ENCODE results near the gene C11orf91.

- TF ChIP-seq MAX (IDR thresholded peaks at IDR 0.05; ENCODE audit: low read depth, low read length) = no peak
- no peak for TF ChIP-seq POLR2A (IDR thresholded peaks at IDR 0.05; ENCODE audit: extremely low read depth, insufficient read length)
- TF ChIP-seq CTCF (IDR thresholded peaks at IDR 0.05; ENCODE audit: low read depth, low read length) = no peak
- no peak for TF ChIP-seq MYC (IDR thresholded peaks at IDR 0.05; ENCODE audit: low read depth, low read length)
Observed at GRCh38 chr11:33664166-33664565, 36.5 kb downstream of the C11orf91 start.
